SK-N-SH (cell line): ENCODE results near the gene COG2.

Experiments used
- CTCF ChIP-seq: fragments of 200-600 bp; sonication (generic); IDR thresholded peaks from 2 replicates; pipeline ENCODE4 v1.6.1; 2017; ENCODE audit warnings: antibody characterized with exemption, mild to moderate bottlenecking, moderate library complexity
- EZH2phosphoT487 ChIP-seq: fragments of 200-600 bp; sonication (generic); IDR thresholded peaks from 2 replicates; pipeline ENCODE4 v1.6.1; 2017; ENCODE audit warnings: low read depth, mixed run types, mild to moderate bottlenecking, antibody characterized with exemption, moderate library complexity, borderline replicate concordance
- MAX ChIP-seq: IDR thresholded peaks from 2 replicates; pipeline ENCODE4 v1.4.0; 2012; ENCODE audit warnings: low read depth
- POLR2AphosphoS5 ChIP-seq: IDR thresholded peaks from 2 replicates; pipeline ENCODE4 v1.6.1; 2012; ENCODE audit warnings: low read depth, low read length
- REST ChIP-seq: IDR thresholded peaks from 2 replicates; pipeline ENCODE4 v1.6.1; 2012; ENCODE audit warnings: mild to moderate bottlenecking, low read depth, low read length, moderate library complexity
- RFX5 ChIP-seq: IDR thresholded peaks from 2 replicates; pipeline ENCODE4 v1.6.1; 2012; ENCODE audit warnings: mild to moderate bottlenecking, improper control_type of control experiment, low read length
- TAF1 ChIP-seq: IDR thresholded peaks from 2 replicates; pipeline ENCODE4 v1.6.1; 2012; ENCODE audit warnings: low read depth, mild to moderate bottlenecking, low read length, moderate library complexity, borderline replicate concordance
- USF2 ChIP-seq: fragments of 150-350 bp; IDR thresholded peaks from 2 replicates; pipeline ENCODE4 v1.6.1; 2017; ENCODE audit warnings: antibody characterized with exemption, low read length, low read depth, borderline replicate concordance

- TF ChIP-seq MAX (no peak), EZH2phosphoT487 (no peak), CTCF (no peak), TAF1 (no peak), USF2 (no peak), RFX5 (no peak), POLR2AphosphoS5 (no peak), REST (no peak)
These were observed 7.9 kb upstream of the COG2 start for GRCh38 chr1:230634384-230634783.
